ENCODE data around the gene FIBCD1.

The FIBCD1 gene

GRCh38 chr9:130905125-130905901 is 33.7 kb downstream of the FIBCD1 start:
- TF ChIP-seq POLR2AphosphoS5 (IDR thresholded peaks at IDR 0.05; ENCODE audit: low read depth, low read length), result no peak
- TF ChIP-seq TAF1 (IDR thresholded peaks at IDR 0.05; ENCODE audit: low read depth, low read length), result no peak
- TF ChIP-seq PAX5 (IDR thresholded peaks at IDR 0.05; ENCODE audit: insufficient read depth, low read length, severe bottlenecking), result no peak
- TF ChIP-seq SPI1 (IDR thresholded peaks at IDR 0.05; ENCODE audit: low read depth, low read length), result no peak
- no peak for TF ChIP-seq POU2F2 (IDR thresholded peaks at IDR 0.05; ENCODE audit: low read depth, low read length)
- TF ChIP-seq POLR2A (IDR thresholded peaks at IDR 0.05; ENCODE audit: low read depth, low read length), result no peak
- DNase-seq (ENCODE audit: insufficient read length, low spot score), result no peak
- FAIRE-seq, result no peak

GRCh38 chr9:130904070-130905044 is 34.7 kb downstream of the FIBCD1 start:
- FAIRE-seq, result no peak
- DNase-seq (ENCODE audit: insufficient read length, low spot score), result no peak
- no peak for TF ChIP-seq SPI1 (IDR thresholded peaks at IDR 0.05; ENCODE audit: low read depth, low read length)
- no peak for TF ChIP-seq POLR2A (IDR thresholded peaks at IDR 0.05; ENCODE audit: low read depth, low read length)
- no peak for TF ChIP-seq POU2F2 (IDR thresholded peaks at IDR 0.05; ENCODE audit: low read depth, low read length)
- no peak for TF ChIP-seq TAF1 (IDR thresholded peaks at IDR 0.05; ENCODE audit: low read depth, low read length)
- TF ChIP-seq PAX5 (IDR thresholded peaks at IDR 0.05; ENCODE audit: insufficient read depth, low read length, severe bottlenecking), result no peak
- TF ChIP-seq POLR2AphosphoS5 (IDR thresholded peaks at IDR 0.05; ENCODE audit: low read depth, low read length), result no peak

- TF ChIP-seq POLR2A (IDR thresholded peaks at IDR 0.05; ENCODE audit: low read depth, low read length), result no peak
- no peak for TF ChIP-seq SPI1 (IDR thresholded peaks at IDR 0.05; ENCODE audit: low read depth, low read length)
- TF ChIP-seq POLR2AphosphoS5 (IDR thresholded peaks at IDR 0.05; ENCODE audit: low read depth, low read length), result no peak
- no peak for TF ChIP-seq POU2F2 (IDR thresholded peaks at IDR 0.05; ENCODE audit: low read depth, low read length)
- no peak for TF ChIP-seq PAX5 (IDR thresholded peaks at IDR 0.05; ENCODE audit: insufficient read depth, low read length, severe bottlenecking)
- TF ChIP-seq TAF1 (IDR thresholded peaks at IDR 0.05; ENCODE audit: low read depth, low read length), result no peak
- no peak for FAIRE-seq
- DNase-seq (ENCODE audit: insufficient read length, low spot score), result no peak
These were observed 35.6 kb downstream of the FIBCD1 start for GRCh38 chr9:130903194-130904069.

GRCh38 chr9:130902204-130903185 is 36.6 kb downstream of the FIBCD1 start:
- no peak for DNase-seq (ENCODE audit: insufficient read length, low spot score)
- FAIRE-seq, result no peak
- TF ChIP-seq PAX5 (IDR thresholded peaks at IDR 0.05; ENCODE audit: insufficient read depth, low read length, severe bottlenecking) (no peak), POU2F2 (IDR thresholded peaks at IDR 0.05; ENCODE audit: low read depth, low read length) (no peak), POLR2A (IDR thresholded peaks at IDR 0.05; ENCODE audit: low read depth, low read length) (no peak), SPI1 (IDR thresholded peaks at IDR 0.05; ENCODE audit: low read depth, low read length) (no peak), POLR2AphosphoS5 (IDR thresholded peaks at IDR 0.05; ENCODE audit: low read depth, low read length) (no peak), TAF1 (IDR thresholded peaks at IDR 0.05; ENCODE audit: low read depth, low read length) (no peak)

GRCh38 chr9:130901498-130902203 is 37.4 kb downstream of the FIBCD1 start:
- FAIRE-seq (no peak), DNase-seq (ENCODE audit: insufficient read length, low spot score) (no peak)

GRCh38 chr9:130900701-130901497 is 38.1 kb downstream of the FIBCD1 start:
- DNase-seq (ENCODE audit: insufficient read length, low spot score), result no peak
- TF ChIP-seq POLR2A (IDR thresholded peaks at IDR 0.05; ENCODE audit: low read depth, low read length), result no peak
- TF ChIP-seq POLR2AphosphoS5 (IDR thresholded peaks at IDR 0.05; ENCODE audit: low read depth, low read length), result no peak
- no peak for TF ChIP-seq POU2F2 (IDR thresholded peaks at IDR 0.05; ENCODE audit: low read depth, low read length)
- TF ChIP-seq PAX5 (IDR thresholded peaks at IDR 0.05; ENCODE audit: insufficient read depth, low read length, severe bottlenecking), result no peak
- TF ChIP-seq SPI1 (IDR thresholded peaks at IDR 0.05; ENCODE audit: low read depth, low read length), result no peak
- no peak for TF ChIP-seq TAF1 (IDR thresholded peaks at IDR 0.05; ENCODE audit: low read depth, low read length)
- no peak for FAIRE-seq

More at GRCh38 chr9:130901498-130902203, 37.4 kb downstream of the FIBCD1 start:
- TF ChIP-seq PAX5 (IDR thresholded peaks at IDR 0.05; ENCODE audit: insufficient read depth, low read length, severe bottlenecking) (no peak), POU2F2 (IDR thresholded peaks at IDR 0.05; ENCODE audit: low read depth, low read length) (no peak), POLR2AphosphoS5 (IDR thresholded peaks at IDR 0.05; ENCODE audit: low read depth, low read length) (no peak), TAF1 (IDR thresholded peaks at IDR 0.05; ENCODE audit: low read depth, low read length) (no peak), POLR2A (IDR thresholded peaks at IDR 0.05; ENCODE audit: low read depth, low read length) (no peak), SPI1 (IDR thresholded peaks at IDR 0.05; ENCODE audit: low read depth, low read length) (no peak)
